GM10248 (cell line): ENCODE measurements around the gene KDM5C.

Experiments used
- CTCF ChIA-PET: fragments of 300-600 bp; sonication (Branson Sonifier 250); formaldehyde crosslinking; extraction: SDS; loops from one replicate; lab custom pipeline; 2021; ENCODE audit warnings: antibody characterized with exemption; lab: Yijun Ruan, JAX
- POLR2A ChIA-PET: fragments of 350-650 bp; sonication (Branson Sonifier 250); formaldehyde crosslinking; extraction: SDS; loops from one replicate; lab custom pipeline; 2020; ENCODE audit warnings: antibody characterized with exemption; lab: Yijun Ruan, JAX
- DNase-seq: peaks from one replicate; pipeline ENCODE4 v3.0.0; 2012; ENCODE audit errors: extremely low spot score
- TF ChIP-seq, protein P1 (sequence below): IDR thresholded peaks from 2 replicates; pipeline ENCODE4 v1.5.1; 2012; ENCODE audit warnings: mild to moderate bottlenecking, low read depth; ENCODE audit errors: extremely low read depth, missing control alignments, control extremely low read depth

The KDM5C gene

DNA sequence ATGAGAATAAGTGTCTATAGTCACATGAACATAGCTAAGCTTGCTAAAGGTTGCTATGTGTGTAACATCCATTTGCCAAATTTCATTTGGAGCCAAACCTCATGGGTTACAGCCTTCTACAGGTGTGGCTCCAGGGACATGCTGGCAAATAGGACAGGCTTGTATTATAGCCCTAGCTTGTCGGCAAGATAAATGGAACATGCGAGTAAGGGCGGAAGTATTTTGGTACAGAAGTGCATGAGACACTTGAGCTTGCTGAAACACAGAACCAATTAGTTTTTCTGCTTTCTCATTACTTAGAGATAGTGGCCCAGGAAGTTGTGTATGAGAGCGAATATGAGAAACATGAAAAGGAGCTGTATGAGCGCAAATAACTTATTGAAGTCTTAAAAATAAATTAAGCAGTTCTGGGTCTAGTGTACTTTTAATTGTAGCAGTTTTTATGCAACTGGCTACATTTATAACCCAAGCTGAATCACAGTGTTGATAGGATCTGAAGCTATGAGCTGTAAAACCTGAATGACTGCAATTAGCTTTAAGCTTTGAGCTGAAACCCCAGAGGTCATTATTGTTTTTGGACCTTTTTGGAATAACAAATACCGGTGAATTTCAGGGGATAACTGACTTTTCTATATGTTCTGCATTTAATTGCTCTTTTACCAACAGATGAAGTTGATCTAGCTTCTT is 64.6 kb downstream of the KDM5C start:
- no peak for DNase-seq
- POLR2A ChIA-PET, result no interaction called here
- CTCF ChIA-PET, result no interaction called here

DNA sequence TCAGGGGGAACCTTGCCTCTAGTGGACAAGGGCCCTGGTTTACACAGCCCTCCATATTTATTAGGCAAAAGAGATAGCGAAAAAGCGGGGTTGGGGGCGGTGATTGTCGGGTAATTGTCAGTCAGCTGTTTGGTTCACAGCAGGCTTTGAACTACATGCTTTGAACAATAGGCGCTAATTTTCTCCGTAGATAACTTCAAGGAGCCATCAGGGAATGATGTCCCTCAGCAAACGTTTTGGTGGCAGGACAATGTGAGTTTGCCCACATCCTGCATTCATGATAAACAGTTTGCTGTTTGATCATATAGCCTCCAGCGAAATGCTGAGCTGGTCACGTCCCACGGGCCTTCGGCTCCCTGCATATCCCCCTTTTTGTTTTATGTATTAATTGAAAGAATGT is 65.8 kb downstream of the KDM5C start:
- CTCF ChIA-PET, result no interaction called here
- TF ChIP-seq, protein P1, sequence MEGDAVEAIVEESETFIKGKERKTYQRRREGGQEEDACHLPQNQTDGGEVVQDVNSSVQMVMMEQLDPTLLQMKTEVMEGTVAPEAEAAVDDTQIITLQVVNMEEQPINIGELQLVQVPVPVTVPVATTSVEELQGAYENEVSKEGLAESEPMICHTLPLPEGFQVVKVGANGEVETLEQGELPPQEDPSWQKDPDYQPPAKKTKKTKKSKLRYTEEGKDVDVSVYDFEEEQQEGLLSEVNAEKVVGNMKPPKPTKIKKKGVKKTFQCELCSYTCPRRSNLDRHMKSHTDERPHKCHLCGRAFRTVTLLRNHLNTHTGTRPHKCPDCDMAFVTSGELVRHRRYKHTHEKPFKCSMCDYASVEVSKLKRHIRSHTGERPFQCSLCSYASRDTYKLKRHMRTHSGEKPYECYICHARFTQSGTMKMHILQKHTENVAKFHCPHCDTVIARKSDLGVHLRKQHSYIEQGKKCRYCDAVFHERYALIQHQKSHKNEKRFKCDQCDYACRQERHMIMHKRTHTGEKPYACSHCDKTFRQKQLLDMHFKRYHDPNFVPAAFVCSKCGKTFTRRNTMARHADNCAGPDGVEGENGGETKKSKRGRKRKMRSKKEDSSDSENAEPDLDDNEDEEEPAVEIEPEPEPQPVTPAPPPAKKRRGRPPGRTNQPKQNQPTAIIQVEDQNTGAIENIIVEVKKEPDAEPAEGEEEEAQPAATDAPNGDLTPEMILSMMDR, result no peak
- DNase-seq, result no peak
- POLR2A ChIA-PET, result no interaction called here

More for the DNA sequence above, 64.6 kb downstream of the KDM5C start:
- TF ChIP-seq, protein P1, result no peak

- TF ChIP-seq, protein P1, result no peak
- no peak for DNase-seq
- CTCF ChIA-PET, result no interaction called here
- POLR2A ChIA-PET, result no interaction called here
Observed at GRCh38 chrX:53156207-53156596, 68.8 kb downstream of the KDM5C start.

DNA sequence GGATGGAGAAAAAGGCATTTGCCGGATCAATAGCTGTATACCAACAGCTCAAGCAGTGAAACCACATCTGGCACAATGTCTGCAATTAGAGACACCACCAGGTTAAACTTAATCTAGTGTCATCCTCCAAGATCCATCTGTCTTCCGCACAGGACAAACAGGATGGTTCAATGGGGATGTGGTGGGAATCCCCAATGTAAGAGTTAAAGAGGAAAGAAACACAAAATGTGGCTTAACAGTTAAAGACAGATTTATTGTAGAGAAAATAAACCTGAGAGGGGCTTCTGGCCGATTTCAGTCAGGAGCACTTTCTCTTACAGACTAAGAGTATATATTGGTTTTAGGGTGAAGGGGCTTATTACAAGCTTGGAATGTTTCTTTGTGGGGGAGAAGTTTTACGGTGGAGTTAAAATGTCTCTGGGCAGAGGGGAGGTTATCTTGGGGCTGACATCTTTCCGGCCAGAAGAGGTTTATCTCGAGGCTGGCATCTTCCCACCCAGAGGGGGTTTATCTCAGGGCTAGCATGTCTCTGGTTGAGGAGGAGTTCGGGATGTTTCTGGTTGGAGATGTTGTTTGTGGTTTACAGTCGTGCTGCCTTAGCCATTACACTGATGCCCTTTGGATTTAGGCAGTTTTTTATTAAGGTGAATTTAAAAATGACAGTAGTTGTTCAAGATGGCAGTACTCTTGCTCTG is 69.3 kb downstream of the KDM5C start:
- ChIA-PET POLR2A (no interaction called here), CTCF (no interaction called here)

GRCh38 chrX:53153581-53153980 is 71.4 kb downstream of the KDM5C start:
- ChIA-PET POLR2A (interaction anchor here (1.0 kb wide), 1 partner anchor 72 kb away, joined by 3 read pairs; the partner anchor contains the start of gene TSPYL2), CTCF (interaction anchor here (0.7 kb wide), 1 partner anchor 35 kb away, joined by 3 read pairs; no protein-coding TSS in a partner anchor)
- TF ChIP-seq, protein P1, result no peak
- DNase-seq, result no peak

More for the DNA sequence above, 69.3 kb downstream of the KDM5C start:
- DNase-seq, result no peak
- TF ChIP-seq, protein P1, result no peak
